Loucy (cell line): Measurements from ENCODE around the gene TMED8.

ENCODE experiments used
- H2AFZ ChIP-seq: fragments of 200-600 bp; sonication (generic); 2 replicates; pipeline ENCODE4 v1.6.0; 2016; ENCODE audit warnings: antibody characterized with exemption, mild to moderate bottlenecking, low read length, moderate library complexity
- H3F3A ChIP-seq: fragments of 200-600 bp; 2 replicates; pipeline ENCODE4 v1.6.0; 2016; ENCODE audit warnings: antibody characterized with exemption, low read depth, mild to moderate bottlenecking
- H3K27me3 ChIP-seq: fragments of 200-600 bp; sonication (generic); 2 replicates; pipeline ENCODE4 v1.6.1; 2014; ENCODE audit warnings: low read length, mild to moderate bottlenecking; ENCODE audit not compliant: insufficient read depth, poor library complexity, severe bottlenecking
- H3K36me3 ChIP-seq: fragments of 200-600 bp; sonication (generic); 2 replicates; pipeline ENCODE4 v1.6.1; 2016; ENCODE audit warnings: low read length; ENCODE audit not compliant: insufficient read depth
- H3K4me1 ChIP-seq: fragments of 200-600 bp; sonication (generic); 2 replicates; pipeline ENCODE4 v1.5.1; 2014; ENCODE audit warnings: low read length, mild to moderate bottlenecking; ENCODE audit not compliant: insufficient read depth, poor library complexity, severe bottlenecking
- H3K4me2 ChIP-seq: fragments of 200-600 bp; sonication (generic); 2 replicates; pipeline ENCODE4 v1.6.0; 2014; ENCODE audit warnings: antibody characterized with exemption, low read length, low read depth, mild to moderate bottlenecking; ENCODE audit not compliant: poor library complexity, severe bottlenecking
- H3K4me3 ChIP-seq: fragments of 200-600 bp; sonication (generic); 2 replicates; pipeline ENCODE4 v1.5.1; 2014; ENCODE audit warnings: low read length, mild to moderate bottlenecking, mixed read lengths; ENCODE audit not compliant: poor library complexity, severe bottlenecking
- H3K79me2 ChIP-seq: fragments of 200-600 bp; sonication (generic); 2 replicates; pipeline ENCODE4 v1.6.1; 2014; ENCODE audit warnings: low read length; ENCODE audit not compliant: insufficient read depth
- H3K9ac ChIP-seq: fragments of 200-600 bp; sonication (generic); 2 replicates; pipeline ENCODE4 v1.6.0; 2014; ENCODE audit warnings: mild to moderate bottlenecking, low read depth, low read length, moderate library complexity; ENCODE audit not compliant: poor library complexity, severe bottlenecking
- H3K9me2 ChIP-seq: fragments of 200-600 bp; sonication (generic); replicated peaks from 2 replicates; pipeline ENCODE4 v1.6.1; 2016; ENCODE audit warnings: low read depth, low read length, mixed read lengths
- H3K9me3 ChIP-seq: fragments of 200-600 bp; sonication (generic); 2 replicates; pipeline ENCODE4 v1.6.1; 2014; ENCODE audit warnings: mild to moderate bottlenecking, antibody characterized with exemption, low read length, low read depth; ENCODE audit not compliant: insufficient read depth
- H4K20me1 ChIP-seq: fragments of 200-600 bp; sonication (generic); 2 replicates; pipeline ENCODE4 v1.6.0; 2014; ENCODE audit warnings: antibody characterized with exemption, low read length, mild to moderate bottlenecking; ENCODE audit not compliant: insufficient read depth, poor library complexity, severe bottlenecking
- EZH2phosphoT487 ChIP-seq: fragments of 200-600 bp; IDR thresholded peaks from 2 replicates; pipeline ENCODE4 v1.6.1; 2018; ENCODE audit warnings: antibody characterized with exemption, mild to moderate bottlenecking, moderate library complexity, borderline replicate concordance
- TF ChIP-seq, protein P1 (sequence below): fragments of 200-600 bp; sonication (generic); conservative IDR thresholded peaks from 2 replicates; pipeline ENCODE4 v1.5.1; 2014; ENCODE audit warnings: mild to moderate bottlenecking, antibody characterized with exemption, low read length

TMED8 gene

DNA sequence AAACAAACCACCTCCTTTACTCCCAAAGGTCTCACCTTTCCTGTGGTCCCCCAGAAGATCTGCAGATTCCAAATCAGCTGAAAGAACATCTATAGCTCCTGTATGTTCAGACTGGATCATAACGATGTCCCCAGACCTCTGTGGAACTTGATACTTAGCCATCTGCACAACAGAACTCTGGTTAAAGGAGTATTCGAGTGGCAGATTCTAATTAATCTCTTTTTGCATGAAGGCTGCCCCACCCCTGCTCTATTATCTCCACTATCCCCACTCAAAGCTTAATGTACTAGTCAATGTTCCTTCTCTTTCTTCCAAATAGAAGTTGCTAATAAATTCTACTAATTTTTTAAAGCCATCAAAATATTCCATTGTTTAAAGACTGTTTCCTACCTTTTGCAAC, 33.2 kb downstream of the TMED8 start:
- no peaks in the 10 kb centered on the region for H3K9me2 ChIP-seq
- no peaks in the 10 kb centered on the region for H3F3A ChIP-seq
- H3K36me3 ChIP-seq = peaks cover 26% of the 10 kb centered on the region; the same call in 1 of the 2 replicates
- H3K9me3 ChIP-seq = no peaks in the 10 kb centered on the region
- H3K4me1 ChIP-seq = no peaks in the 10 kb centered on the region
- H4K20me1 ChIP-seq = no peaks in the 10 kb centered on the region
- H3K79me2 ChIP-seq = no peaks in the 10 kb centered on the region
- TF ChIP-seq EZH2phosphoT487 = no peak
- TF ChIP-seq, protein P1, sequence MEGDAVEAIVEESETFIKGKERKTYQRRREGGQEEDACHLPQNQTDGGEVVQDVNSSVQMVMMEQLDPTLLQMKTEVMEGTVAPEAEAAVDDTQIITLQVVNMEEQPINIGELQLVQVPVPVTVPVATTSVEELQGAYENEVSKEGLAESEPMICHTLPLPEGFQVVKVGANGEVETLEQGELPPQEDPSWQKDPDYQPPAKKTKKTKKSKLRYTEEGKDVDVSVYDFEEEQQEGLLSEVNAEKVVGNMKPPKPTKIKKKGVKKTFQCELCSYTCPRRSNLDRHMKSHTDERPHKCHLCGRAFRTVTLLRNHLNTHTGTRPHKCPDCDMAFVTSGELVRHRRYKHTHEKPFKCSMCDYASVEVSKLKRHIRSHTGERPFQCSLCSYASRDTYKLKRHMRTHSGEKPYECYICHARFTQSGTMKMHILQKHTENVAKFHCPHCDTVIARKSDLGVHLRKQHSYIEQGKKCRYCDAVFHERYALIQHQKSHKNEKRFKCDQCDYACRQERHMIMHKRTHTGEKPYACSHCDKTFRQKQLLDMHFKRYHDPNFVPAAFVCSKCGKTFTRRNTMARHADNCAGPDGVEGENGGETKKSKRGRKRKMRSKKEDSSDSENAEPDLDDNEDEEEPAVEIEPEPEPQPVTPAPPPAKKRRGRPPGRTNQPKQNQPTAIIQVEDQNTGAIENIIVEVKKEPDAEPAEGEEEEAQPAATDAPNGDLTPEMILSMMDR = no peak
- H3K9ac ChIP-seq = no peak overlapping the region
- H3K4me3 ChIP-seq = no peak overlapping the region
- no peak overlapping the region for H2AFZ ChIP-seq
- H3K27me3 ChIP-seq = no peaks in the 10 kb centered on the region
- no peak overlapping the region for H3K4me2 ChIP-seq

DNA sequence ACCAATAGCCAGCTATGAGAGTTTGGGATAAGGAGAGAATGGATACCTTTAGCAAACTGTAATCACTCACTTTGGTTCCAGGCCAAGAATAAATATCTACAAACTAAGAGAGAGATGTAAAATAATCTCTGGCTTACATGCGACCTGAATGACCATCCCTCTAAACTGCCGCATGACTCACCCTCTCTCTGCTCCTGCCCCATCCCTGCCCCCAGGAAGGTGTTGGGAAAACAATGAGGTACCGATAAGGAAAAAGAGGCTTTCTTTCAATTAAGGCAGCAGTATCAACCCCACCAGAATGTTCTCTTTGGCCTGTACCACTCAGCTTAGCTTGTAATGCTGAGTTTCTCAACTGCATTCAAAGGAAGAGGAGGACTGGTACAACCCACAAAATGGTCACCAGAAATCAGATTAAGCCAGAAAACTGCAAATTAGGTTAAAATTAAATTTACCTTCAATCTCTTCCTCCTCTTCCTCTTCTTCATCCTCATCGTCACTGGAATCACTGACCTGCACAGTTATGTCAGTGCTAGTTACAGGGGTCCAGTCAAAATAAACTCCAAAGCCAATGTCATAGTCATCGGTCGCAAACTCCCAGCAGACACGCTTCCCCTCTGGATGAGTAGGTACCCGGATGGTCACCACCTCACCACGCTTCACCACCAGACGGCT, 34.0 kb downstream of the TMED8 start:
- H2AFZ ChIP-seq = no peak overlapping the region
- no peaks in the 10 kb centered on the region for H3K9me2 ChIP-seq
- H3F3A ChIP-seq = no peaks in the 10 kb centered on the region
- H3K9ac ChIP-seq = no peak overlapping the region
- peaks cover 26% of the 10 kb centered on the region; the same call in 1 of the 2 replicates for H3K36me3 ChIP-seq
- H3K79me2 ChIP-seq = no peaks in the 10 kb centered on the region
- no peaks in the 10 kb centered on the region for H3K4me1 ChIP-seq
- no peaks in the 10 kb centered on the region for H3K9me3 ChIP-seq
- no peaks in the 10 kb centered on the region for H4K20me1 ChIP-seq
- no peak for TF ChIP-seq EZH2phosphoT487
- TF ChIP-seq, protein P1 = no peak
- no peak overlapping the region for H3K4me3 ChIP-seq
- H3K4me2 ChIP-seq = no peak overlapping the region
- H3K27me3 ChIP-seq = no peaks in the 10 kb centered on the region

DNA sequence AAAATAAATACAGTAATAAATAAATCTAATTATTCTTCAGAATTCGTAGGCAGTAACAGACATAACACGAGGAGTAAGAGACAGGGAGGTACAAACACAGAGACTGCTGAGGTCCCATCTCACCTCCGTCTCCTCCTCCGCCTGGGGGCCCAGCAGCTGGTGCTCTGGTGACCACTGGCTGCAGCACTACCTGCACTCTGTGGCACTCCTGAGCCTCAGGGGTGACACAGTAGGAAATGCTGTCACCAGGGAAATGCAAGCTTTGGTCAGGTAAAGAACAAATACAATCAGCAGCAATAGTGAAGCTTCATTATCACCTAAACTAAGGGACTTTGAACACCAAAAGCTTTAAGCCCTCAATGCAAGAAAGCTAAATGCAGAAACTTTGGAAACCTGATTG, 36.5 kb downstream of the TMED8 start:
- Histone ChIP-seq H3K9ac (no peak overlapping the region), H3K36me3 (peaks cover 26% of the 10 kb centered on the region; the same call in 1 of the 2 replicates), H3K27me3 (no peaks in the 10 kb centered on the region), H3K4me1 (no peaks in the 10 kb centered on the region), H3K9me3 (no peaks in the 10 kb centered on the region), H3K4me2 (no peak overlapping the region), H2AFZ (no peak overlapping the region), H3K79me2 (no peaks in the 10 kb centered on the region), H3K4me3 (no peak overlapping the region), H3K9me2 (no peaks in the 10 kb centered on the region), H4K20me1 (no peaks in the 10 kb centered on the region), H3F3A (no peaks in the 10 kb centered on the region)
- TF ChIP-seq, protein P1 = no peak
- TF ChIP-seq EZH2phosphoT487 = no peak
